ENCODE measurements around the gene TENM4.

TENM4 gene

DNA sequence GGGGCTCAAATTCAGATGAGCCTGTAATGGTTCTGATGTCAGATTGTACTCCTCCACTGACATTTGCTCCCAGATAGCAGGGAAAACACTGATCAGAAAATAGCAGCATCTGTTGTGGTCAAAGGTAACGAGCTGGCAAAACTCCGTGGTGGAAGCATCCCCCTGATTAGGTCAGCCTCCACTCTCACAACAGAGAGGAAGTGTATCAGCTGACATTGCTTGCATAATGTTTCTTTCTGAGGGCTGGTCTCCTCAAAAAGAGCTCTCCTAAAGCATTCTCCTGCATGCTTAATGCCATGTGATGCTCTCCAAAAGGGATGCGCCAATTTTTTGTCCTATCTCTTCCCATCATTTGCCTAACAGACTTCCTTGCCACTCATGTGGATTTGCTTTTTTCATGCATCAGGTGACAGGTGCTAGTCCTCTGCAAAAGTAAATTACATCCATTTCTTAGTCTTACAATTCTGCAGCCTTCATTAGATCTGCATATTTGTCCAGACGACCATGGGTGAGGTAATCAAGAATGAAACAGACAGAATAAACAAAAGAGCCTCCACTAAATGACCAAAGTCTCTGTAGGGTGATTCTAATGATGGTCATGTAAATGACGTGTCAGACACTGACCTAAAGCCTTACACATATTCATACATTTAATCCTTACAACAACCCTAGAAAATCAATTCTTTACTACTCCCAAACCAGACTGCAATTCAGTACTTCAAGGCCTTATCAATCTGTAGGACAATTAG is 6.4 kb upstream of the TENM4 start:
- no peak for DNase-seq (ENCODE audit: low read depth)

DNA sequence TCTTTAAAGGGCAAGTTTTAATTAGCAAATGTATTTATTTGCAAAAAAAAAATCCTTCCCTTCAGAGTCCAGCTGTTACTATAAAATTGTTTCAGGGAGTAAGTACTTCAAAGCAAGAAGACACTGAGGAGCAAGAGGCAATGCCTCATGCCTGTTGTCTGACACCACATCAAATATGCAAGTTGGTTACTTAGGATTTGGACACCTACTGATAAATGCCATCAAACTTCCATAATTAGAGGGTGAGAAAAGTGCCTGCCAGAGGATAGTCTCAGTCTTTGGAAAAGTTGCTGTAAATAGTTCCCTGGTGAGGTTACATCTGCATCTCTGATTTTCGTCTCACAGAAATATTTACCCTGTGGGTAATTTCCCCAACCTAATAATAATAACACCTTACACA is 4.1 kb upstream of the TENM4 start:
- DNase-seq (ENCODE audit: low read depth): no peak

DNA sequence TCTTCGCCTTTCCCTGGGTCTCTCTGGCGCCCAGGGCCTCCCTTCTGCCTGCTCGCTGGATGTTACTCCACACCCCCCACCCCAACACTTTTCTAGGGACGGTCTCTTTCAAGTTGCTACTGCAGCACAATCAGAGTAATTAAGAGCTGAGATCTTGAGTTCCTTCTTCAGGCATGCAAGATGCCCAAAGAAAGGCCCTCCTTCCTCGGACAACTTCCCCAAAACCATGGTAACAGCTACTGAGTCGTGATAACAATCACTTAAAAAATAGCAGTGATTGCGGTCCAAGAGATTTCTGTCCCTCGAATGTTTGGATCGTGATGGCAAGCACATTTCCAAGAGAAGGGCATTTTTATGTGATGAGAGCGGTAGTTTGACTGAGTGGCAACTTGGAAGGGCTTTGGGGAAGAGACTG is 638 bp upstream of the TENM4 start:
- no peak for DNase-seq (ENCODE audit: low read depth)

DNA sequence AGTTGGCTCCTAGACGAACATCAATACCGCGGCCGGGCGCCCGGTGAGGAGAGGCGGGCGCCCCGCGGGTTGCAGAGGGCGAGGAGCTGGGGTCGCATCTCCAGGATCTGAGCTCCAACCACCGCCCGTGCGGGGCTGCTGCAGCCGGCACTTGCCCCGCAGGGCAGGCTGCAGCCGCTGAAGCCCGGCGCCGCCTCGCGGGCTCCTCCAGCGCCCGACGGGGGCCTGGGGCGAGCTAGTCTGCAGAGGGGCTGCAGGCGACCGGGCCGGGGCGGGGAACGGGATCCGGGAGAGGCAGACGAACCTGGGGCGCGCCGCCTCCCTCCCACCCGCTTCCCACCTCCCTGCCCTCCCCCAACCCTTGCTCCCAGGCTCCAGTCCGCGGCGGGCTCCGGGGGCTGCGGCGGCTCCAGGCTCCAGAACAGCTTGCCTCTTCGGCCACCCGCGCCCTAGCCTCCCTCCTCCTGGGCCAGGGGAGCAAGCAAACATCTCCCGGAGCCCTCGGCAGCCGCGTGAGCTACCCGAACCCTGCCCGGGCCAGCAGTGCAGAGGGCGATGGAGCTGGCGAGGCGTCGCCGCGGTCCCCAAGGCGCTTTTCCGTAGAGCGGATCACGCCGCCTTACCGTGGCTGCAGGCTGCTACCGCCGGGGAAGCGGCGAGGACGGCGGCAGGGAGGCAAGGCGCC is 802 bp downstream of the TENM4 start:
- DNase-seq (ENCODE audit: low read depth): no peak

DNA sequence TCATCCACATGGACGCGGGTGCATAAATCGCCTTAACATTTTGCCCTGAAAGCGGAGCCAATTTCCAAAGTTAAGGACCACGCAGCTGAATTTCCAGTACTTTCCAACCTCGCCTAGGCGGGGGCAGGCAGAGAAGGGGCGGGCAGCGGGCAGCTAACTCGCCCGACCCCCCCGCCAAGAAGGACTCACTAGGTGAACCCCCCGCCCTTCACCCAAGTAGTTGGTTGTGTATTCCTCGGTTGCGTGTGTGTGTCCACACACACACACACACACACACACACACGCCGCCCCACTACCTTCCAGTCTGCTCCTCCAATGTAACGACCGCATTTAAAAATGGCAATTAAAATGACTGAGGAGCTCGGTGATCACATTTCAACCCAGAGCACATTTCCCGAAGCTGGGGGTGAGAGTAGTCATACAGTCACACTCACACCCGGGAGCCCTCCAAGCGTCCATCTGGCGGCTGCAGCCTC is 1.4 kb downstream of the TENM4 start:
- no peak for DNase-seq (ENCODE audit: low read depth)

DNA sequence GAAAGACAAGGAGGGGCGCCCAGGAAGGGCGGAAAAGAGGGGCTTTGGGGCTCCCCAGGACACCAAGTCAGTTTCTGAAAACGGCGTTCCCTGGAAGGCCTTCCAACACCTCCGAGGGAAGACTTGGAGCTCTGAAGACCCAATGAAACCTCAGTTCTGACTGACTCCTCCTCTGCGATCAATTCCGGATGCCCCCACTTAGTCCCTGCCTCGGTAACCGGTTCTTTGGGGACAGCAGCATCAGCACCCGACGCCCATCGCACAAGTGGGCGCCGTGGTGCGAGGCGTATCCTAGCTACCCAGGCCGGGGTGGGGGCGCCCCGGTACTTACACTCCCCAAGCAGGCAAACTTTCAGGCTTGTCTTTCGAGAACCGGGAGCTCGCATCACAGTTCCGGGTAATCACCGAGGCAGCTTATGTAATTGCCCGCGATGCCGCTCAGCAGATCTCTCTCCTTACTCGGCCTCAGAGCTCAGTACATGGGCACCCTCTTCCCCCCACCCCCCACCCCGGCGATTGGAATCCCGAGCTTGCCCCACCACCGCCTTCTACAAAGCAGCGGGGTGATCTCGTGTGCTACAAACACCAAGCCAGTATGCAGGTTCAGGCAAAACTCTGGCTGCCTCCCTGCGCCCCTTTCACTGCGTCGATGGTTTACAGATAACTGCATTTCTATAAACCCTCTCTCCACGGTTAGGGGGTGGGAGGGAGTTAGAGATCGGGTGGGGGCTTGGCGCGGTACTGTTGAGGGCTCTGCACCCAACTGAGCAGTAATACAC is 2.0 kb downstream of the TENM4 start:
- no peak for DNase-seq (ENCODE audit: low read depth)

DNA sequence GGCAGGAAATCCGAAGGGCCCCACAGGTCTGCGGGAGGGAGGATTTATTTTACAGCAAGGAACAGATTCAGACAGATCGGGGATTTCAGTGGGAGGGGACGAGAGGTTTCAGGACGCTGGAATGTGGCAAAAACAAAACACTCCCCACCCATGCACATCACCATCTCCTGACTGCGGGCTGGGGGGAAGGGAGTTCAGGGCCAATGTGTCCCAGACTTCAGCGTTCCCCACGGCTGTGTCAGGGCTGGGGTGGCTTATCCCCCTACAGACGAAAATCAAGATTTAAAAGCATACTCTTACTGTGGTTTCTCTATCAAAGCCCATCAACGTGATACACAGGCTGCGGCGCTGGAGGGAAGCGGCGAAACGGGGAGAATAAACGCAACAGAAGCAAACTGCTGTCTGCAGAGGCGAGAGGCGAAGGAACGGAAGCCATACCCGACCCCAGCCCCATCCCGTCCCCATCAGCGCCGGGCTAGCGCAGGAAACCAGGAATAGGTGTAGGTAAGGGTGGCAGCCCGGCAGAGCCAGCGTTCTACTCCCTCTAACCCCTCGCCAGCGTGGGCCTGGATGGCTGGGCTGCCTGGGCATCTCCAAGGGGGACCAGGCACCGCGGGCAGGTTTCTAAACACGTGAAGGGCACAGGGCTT is 2.7 kb downstream of the TENM4 start:
- DNase-seq (ENCODE audit: low read depth): no peak

DNA sequence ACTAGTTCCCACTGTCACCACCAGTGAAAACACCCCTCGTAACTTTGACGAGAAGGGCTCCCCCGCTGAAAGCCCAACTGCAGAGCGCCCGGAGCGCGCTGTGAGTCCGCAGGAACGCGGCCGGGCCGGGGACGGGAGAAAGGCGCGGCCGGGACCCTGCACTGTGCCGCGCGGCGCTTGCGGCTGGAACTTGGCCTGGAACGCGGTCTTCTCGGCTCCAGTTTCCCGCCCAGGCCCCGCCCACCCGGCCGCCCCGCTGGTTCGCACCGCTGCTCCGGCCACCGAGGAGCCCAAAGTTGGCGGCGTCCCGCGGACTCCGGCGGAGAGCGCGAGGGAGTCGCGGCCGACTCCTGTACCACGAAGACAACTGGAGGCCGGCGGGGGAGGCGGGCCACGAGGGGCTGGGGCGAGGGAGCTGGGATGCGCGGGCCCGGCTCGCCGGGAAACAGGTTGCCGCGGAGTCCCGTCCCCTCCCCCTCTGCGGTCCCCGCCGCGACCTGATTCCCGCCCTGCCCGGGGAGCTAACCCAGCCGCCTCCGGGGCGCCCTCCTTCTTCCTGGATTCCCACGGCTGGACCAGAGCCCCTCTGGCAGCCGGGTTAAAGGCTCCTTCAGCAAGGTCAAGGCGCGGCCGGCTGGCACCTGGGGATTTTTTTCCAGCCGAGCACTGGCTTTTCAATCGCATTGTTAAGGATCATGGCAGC is 3.4 kb downstream of the TENM4 start:
- no peak for DNase-seq (ENCODE audit: low read depth)

DNA sequence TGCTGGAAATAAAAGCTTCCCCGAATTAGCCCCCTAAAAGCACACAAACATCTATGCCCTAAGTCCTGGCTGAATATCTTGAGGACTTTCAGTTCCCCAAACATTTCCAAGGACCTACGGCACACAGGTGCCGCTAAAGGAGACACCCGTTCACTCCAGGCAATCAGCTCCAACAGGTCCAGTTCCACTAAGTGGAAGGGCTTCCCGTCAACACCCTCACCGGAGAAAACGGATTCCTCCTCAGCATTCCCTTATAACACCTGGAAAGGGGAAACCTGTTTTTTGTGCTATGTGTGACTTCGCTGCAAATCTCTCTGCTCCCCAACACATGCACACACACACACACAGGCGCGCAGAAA is 3.9 kb downstream of the TENM4 start:
- DNase-seq (ENCODE audit: low read depth): no peak

DNA sequence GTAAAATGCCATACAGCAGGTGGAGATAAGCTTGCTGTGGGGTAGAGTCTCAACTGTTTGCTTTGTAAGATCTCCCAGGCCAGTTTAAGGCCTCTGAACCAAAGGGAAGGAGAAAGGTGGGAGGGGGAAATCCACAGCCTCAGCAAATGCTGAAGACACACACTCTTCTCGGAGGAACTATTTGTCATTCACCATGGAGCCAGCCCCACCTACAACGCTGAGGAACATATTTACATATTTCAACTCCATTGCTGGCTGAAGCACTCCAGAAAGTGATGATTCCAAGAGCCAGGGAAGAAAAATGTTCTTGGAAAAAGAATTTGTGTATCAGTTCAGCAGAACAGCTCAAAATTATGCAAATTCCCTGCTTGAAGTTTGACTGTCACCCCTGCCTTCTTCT is 6.5 kb downstream of the TENM4 start:
- DNase-seq (ENCODE audit: low read depth): no peak

DNA sequence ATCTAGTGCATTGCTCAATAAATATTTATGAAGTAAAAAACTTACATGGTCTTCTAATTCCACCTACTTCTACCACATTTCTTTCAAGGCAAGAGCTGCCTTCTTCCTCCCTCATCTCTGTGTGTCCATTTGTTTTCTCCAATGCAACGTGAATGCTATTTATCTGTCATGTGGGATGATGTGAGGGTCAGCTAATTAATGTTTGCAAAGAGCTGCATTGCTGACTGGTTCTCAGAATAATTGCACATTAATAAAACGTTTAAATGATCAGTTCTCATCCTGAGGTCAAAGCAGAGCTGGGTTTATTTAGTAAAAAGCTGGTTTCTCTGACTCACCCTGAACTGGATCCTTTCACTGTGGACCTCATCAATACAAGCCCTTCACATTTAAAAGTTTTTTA is 8.7 kb downstream of the TENM4 start:
- no peak for DNase-seq (ENCODE audit: low read depth)

DNA sequence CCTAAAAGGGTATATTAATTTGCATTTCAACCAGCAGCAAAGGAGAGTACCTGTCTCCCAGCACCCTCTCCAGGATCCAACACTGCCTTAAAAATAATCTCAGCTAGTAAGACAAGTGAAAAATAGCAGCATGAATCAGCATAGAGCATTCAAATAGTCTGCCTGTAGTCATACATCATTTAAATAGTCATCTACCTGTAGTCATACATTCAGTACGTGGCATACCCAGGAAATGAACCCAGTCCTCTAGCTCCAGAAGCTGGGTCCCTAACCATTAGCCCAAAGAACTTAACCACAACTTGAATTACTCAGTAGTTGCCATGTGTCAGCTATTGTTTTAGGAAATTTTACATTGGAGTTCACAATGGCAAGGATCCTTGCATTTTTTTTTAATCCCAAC is 9.3 kb downstream of the TENM4 start:
- no peak for DNase-seq (ENCODE audit: low read depth)

DNA sequence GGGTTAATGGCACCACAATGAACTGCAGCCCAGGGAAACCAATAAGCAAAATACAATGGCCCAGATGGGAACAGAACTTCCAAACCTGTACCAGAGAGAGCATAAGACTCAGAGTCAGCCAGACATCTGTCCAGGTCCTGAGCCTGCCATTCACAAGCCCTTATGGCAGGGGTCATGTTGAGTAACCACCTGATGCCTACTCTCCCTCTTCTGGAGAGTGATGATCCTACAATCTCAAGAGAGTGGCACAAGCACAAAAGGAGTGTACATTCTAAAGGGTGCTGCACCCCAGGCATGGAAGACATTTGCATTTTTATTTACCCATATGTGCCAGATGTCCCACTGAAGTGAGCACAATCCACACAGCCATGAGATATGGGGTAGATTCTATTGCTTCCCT is 10.6 kb downstream of the TENM4 start:
- DNase-seq (ENCODE audit: low read depth): no peak

DNA sequence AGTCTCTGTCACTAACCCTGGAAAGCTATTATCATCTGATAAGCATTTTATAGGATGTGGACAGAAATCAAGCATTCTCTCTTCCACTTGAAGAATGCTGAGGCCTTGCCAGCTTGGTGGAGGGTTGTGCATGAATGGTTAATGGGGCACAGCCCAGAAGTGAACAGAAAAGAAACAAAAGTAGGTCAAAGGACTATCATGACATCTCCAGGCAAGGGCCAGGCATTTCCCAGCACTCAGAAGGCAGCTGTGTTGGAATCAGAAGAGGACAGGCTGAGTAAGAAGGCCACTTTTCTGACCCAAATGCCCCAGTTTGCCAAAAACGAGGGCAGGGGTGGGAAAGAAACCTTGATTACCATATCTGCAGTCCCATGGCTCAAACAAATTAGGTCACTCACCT is 12.4 kb downstream of the TENM4 start:
- DNase-seq (ENCODE audit: low read depth): no peak

DNA sequence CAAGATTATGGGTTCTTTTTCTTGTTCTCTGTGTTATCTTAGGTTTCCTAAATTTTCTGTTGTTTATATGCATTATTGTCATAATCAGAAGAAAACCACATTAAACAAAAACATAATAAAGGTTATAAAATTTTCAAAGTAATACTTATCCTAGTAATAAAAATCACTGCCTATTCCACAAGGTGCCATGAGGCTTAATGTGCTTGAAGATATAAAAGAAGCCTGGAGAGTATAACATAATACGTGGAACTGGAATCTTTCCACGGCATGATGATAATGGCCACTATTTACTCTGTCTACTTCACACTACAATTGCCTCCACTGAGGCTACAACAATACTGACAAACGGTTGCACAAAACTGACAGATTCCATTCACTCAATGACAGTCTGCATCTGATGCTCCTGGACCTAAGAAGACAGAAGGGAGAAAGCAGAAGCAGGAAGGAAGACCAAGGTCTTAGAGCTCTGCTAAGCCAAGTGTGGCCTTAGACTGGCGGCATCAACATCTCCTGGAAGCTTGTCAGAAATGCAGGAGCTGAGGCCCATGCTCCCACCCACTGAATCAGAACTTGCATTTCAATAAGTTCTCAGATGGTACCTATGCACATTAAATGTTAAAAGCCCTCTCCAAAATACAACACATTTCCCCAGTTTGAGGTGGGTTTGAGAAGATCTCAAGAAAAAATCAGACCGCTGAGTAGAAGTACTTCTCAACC is 13.1 kb downstream of the TENM4 start:
- DNase-seq (ENCODE audit: low read depth): no peak

DNA sequence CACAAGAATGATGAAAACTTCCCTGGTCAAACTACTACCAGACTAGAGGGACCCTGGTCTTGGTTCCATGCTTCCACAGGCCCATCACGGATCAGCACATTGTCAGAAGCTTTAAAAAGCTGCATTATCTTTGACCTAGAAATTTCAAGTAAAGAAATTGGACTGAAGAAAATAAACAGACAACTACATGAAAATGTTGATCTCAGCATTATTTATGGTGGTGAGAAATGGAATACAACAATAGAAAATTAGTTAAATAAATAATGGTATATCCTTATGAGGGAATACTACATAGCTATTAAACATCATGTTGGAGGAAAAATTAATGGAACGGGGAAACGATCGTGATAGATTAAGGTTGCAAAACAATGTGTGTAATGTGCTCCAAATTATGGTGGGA is 13.7 kb downstream of the TENM4 start:
- no peak for DNase-seq (ENCODE audit: low read depth)

DNA sequence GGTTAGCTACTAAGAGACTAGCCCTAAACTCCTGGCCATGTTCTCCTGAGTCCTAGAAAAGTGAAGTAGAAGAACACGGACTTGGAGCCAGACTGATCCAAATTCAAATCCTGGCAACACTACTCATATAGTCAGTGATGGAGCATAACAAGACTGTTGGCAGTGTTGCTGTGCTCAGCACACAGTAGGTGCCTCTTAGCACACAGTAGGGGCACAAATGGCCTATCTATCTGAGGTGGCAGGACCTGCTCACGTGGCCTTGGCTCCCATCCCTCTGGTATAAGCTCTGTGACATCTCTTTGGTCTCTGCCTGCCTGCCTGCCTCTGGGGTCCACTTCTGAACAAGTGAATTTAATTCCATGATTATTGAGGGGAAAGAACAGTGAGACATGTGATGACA is 15.4 kb downstream of the TENM4 start:
- no peak for DNase-seq (ENCODE audit: low read depth)

DNA sequence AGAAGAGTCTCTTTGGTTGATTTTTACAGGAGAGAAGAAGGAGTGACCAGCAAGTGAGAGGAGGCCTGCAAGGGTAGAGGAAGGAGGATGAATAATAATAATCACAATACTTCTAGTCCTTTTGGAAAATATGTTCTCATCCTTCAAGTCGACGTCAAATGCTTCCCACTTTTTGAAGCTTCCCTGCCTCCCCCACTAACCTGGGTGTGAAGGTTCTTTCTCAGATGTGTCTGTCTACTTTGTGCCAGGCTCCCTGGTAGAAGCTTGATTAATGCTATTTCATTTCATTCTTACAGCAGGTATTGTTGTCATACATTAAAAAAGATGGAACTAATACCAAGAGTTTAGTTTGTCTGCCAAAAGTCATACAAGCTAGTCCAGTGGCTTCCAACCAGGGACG is 17.1 kb downstream of the TENM4 start:
- DNase-seq (ENCODE audit: low read depth): no peak

DNA sequence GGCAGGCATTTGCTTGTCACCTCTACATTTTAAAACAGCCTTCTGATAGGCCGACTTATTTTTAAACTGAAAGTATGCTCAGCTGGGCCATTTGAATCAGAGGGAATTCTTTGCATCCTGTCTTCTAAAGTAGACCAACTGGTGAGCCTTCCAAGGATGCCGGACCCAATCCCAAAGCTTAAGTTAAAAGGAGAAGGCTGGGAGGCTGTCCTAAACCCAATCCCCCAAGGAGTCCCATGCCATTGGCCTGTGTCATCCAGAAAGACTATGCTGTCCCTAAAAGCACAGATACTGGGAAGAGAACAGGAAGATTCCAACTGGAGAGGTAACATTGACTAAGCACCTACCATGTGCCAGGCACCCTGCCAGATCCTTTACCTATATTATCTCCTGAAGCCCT is 18.0 kb downstream of the TENM4 start:
- DNase-seq (ENCODE audit: low read depth): no peak

DNA sequence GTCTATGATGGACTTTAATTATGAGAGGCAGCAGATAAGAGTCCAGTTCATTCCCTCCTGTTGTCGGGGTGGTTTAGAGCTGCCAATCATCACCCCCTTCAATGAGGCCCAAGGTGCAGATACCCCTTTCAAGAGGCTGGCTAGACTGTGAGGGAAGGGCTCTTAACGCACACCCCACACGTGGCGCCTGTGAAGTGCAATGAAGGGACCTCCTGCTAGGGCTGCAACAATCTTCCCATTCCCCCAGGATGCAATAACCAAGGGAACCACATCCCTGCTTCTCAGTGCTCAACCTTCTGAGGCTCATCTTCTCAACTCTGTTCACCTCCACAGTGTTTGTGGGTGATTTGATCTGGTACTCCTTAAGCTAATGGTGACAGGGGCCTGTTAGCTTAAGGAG is 19.0 kb downstream of the TENM4 start:
- DNase-seq (ENCODE audit: low read depth): no peak

DNA sequence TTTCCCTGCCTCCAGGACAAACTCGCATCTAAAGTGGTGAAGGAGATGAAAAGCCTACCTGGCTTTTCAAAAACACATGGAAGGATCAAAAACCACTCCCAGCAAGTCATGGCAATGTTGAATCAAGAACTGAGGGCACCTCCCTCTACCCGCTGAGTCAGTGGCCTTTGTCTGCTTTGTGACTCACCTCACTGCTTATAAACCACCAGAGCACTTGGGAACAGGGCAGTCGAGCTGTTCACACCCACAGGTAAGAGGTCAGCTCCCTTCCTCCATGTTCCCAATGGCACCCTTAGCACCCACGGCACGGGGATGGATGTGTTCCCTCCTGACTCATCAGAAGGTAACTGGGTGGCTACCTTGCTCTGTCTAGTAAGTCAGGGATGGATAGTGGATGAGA is 21.7 kb downstream of the TENM4 start:
- DNase-seq (ENCODE audit: low read depth): no peak
